ENCODE measurements around the gene ZSCAN23. TPM values are rescaled to one million over a fixed set of nuclear protein-coding genes. Genes with fewer than 3 reads are reported as not detected.

The ZSCAN23 gene
- total RNA-seq, 4 donors from 2014 or later = 0.60 to 2.7 (median 1.4) TPM

DNA sequence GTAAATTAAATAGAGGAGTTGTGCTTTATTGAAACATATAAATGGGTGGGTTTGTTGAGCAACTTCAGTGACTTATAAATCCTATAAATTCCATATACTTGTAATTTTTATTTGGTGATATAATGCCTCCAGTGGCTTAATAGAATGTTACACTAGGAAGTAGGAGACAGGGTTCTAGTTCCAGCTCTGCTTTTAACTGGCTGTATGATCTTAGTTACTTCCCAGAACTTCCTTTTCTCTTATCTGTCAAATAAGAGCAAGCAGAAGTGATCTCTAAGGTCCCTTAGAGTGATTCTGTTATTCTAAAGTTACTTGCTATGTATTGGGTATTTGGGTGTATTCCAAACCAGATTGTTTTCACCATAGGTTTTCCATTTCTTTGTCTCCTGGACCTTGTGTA lies 10.2 kb downstream of the ZSCAN23 start:
- TF ChIP-seq, protein P1, sequence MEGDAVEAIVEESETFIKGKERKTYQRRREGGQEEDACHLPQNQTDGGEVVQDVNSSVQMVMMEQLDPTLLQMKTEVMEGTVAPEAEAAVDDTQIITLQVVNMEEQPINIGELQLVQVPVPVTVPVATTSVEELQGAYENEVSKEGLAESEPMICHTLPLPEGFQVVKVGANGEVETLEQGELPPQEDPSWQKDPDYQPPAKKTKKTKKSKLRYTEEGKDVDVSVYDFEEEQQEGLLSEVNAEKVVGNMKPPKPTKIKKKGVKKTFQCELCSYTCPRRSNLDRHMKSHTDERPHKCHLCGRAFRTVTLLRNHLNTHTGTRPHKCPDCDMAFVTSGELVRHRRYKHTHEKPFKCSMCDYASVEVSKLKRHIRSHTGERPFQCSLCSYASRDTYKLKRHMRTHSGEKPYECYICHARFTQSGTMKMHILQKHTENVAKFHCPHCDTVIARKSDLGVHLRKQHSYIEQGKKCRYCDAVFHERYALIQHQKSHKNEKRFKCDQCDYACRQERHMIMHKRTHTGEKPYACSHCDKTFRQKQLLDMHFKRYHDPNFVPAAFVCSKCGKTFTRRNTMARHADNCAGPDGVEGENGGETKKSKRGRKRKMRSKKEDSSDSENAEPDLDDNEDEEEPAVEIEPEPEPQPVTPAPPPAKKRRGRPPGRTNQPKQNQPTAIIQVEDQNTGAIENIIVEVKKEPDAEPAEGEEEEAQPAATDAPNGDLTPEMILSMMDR (IDR thresholded peaks at IDR 0.05) = no peak
- DNase-seq (ENCODE audit: low spot score) (no peak), ATAC-seq (ENCODE audit: low FRiP score) (no peak)

DNA sequence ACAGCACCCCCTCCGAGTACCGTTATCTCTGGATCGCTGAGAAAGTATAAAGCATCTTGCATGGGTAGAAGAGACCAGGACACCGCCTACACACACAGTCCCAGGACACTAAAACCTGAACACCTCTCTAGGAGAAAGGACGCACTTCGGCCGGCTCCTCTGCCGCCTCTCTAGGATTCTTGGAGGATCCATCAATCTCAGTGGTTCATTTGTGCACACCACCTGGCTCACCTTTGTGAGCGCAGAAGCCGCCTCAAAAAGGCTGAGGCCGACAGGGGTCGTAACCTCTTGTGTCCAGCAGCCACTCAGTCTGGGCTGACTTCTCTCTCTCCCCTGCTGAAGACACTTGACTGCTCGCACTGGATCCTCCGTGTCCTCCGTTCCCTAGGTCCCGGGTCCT lies 13.5 kb downstream of the ZSCAN23 start:
- ATAC-seq (ENCODE audit: low FRiP score) = no peak
- no peak for DNase-seq (ENCODE audit: low spot score)
- TF ChIP-seq, protein P1 (IDR thresholded peaks at IDR 0.05) = no peak

DNA sequence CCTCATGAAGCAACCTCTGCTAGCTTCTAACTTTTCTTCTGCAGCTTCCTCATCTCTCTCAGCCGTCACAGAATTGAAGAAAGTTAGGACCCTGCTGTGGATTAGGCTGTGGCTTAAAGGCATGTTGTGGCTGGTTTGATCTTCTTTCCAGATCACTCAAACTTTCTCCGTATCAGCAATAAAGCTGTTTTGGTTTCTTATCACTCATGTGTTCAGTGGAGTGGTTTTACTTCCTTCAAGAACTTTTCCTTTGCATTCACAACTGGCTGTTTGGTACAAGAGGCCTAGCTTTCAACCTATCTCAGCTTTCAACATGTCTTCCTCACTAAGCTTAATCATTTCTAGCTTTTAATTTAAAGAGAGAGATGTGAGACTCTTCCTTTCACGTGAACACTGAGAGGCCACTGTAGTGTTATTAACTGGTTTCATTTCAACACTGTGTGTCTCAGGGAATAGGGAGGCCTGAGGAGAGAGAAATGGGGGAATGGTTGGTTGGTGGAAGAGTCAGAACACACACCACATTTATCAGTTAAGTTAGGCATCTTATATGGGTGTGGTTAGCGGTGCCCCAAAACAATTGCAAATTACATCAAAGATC lies 17.2 kb downstream of the ZSCAN23 start:
- DNase-seq (ENCODE audit: low spot score) (no peak), ATAC-seq (ENCODE audit: low FRiP score) (no peak)
- TF ChIP-seq, protein P1 (IDR thresholded peaks at IDR 0.05) = no peak

DNA sequence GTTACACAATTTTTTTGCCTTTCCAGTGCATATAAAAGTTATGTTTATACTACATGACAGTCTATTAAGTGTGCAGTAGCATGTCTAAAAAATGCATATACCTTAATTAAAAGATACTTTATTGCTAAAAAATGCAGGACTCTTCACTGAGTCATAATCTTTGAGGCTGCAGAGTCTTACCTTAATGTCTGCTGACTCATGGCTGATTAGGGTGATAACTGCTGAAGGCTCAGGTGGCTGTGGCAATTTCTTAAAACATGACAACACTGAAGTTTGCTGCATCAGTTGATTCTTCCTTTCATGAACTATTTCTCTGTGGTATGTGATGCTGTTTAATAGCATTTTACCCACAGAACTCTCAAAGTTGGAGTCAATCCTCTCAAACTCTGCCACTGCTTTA lies 19.1 kb downstream of the ZSCAN23 start:
- ATAC-seq (ENCODE audit: low FRiP score) = no peak
- TF ChIP-seq, protein P1 (IDR thresholded peaks at IDR 0.05) = no peak
- no peak for DNase-seq (ENCODE audit: low spot score)

DNA sequence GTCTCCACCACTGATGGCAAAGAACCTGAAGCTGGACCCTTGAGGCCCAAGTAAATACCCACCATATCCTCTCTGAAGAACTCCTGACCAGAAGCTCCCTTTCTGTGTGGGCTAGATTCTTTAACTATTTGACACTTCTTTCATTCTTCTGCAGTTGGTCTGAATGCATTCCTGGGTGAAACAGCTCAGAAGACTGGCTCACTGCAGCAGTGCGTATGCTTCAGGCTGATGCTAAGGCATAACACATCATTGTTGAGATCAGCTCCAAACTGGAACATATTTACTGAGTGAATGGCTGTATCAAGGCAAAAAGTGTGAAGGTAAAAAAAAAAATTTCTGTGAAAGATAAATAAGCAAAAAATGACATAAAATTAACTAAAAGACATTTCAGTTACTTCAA lies 19.7 kb downstream of the ZSCAN23 start:
- TF ChIP-seq, protein P1 (IDR thresholded peaks at IDR 0.05) = no peak
- ATAC-seq (ENCODE audit: low FRiP score) = no peak
- DNase-seq (ENCODE audit: low spot score) = no peak

DNA sequence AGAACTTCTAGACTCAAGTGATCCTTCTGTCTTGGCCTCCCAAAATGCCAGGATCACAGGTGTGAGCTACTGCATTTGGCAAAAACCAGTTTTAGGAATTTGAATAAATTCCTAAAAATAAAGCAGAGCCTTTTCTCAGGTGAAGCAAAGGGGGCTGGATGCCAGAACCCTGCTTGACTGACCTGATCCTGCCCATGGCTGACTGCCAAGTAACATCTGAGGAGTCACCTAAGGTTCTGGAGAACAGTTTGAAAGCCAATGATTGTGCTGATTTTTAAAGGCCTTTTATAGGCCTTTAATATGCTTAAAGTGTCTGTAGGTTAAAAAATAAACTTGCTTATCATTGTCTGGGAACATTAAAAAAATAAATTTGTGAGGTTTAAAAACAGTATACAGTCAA lies 29.6 kb downstream of the ZSCAN23 start:
- no peak for DNase-seq (ENCODE audit: low spot score)
- TF ChIP-seq, protein P1 (IDR thresholded peaks at IDR 0.05) = no peak
- ATAC-seq (ENCODE audit: low FRiP score) = no peak

DNA sequence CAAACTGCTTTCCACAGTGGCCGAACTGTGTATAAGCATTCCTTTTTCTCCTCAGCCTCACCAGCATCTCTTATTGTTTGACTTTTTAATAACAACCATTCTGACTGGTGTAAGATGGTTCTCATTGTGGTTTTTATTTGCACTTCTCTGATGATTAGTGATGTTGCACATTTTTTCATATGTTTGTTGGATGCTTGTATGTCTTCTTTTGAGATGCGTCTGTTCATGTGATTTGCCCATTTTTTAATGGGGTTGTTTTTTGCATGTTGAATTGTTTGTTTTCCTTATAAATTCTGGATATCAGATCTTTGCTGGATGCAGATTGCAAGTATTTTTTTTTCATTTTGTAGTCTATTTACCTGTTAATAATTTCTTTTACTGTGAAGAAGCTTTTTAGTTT lies 32.5 kb downstream of the ZSCAN23 start:
- no peak for ATAC-seq (ENCODE audit: low FRiP score)
- no peak for DNase-seq (ENCODE audit: low spot score)
- TF ChIP-seq, protein P1 (IDR thresholded peaks at IDR 0.05) = no peak
